SJCRH30 (cell line): Measurements from ENCODE around the gene NAGS. TPM values are rescaled to one million over a fixed set of nuclear protein-coding genes. Genes with fewer than 3 reads are reported as not detected.

Experiments used
- DNase-seq, 2 experiments: peaks; one replicate each; pipeline ENCODE4 v3.0.0-alpha.2; 2015 to 2020
- H3K27ac ChIP-seq: fragments of 250-450 bp; sonication (Bioruptor Pico); 2 replicates; pipeline ENCODE4 v1.5.1; 2020; ENCODE audit warnings: mild to moderate bottlenecking, moderate library complexity
- H3K27me3 ChIP-seq: fragments of 250-450 bp; sonication (Bioruptor Pico); 2 replicates; pipeline ENCODE4 v1.5.1; 2020; ENCODE audit warnings: mild to moderate bottlenecking, moderate library complexity
- H3K36me3 ChIP-seq: fragments of 250-450 bp; sonication (Bioruptor Pico); 2 replicates; pipeline ENCODE4 v1.5.1; 2020; ENCODE audit warnings: mild to moderate bottlenecking, moderate library complexity
- H3K4me1 ChIP-seq: fragments of 250-450 bp; sonication (Bioruptor Pico); 2 replicates; pipeline ENCODE4 v1.5.1; 2020; ENCODE audit warnings: mild to moderate bottlenecking, moderate library complexity
- H3K4me3 ChIP-seq: fragments of 250-450 bp; sonication (Bioruptor Pico); 2 replicates; pipeline ENCODE4 v1.5.1; 2020; ENCODE audit warnings: mild to moderate bottlenecking, moderate library complexity
- H3K9me3 ChIP-seq: fragments of 250-450 bp; sonication (Bioruptor Pico); replicated peaks from 2 replicates; pipeline ENCODE4 v1.5.1; 2020; ENCODE audit warnings: mild to moderate bottlenecking, moderate library complexity
- total RNA-seq: library from RNA; depleted of rRNA; stranded (reverse); fragments of >200 nt; shearing (Covaris generic); gene quantifications from 2 replicates; pipeline ENCODE4 v1.2.3, GENCODE V29; 2014

NAGS gene
- total RNA-seq, 1 experiment from 2014 or later = 2.4 TPM

DNA sequence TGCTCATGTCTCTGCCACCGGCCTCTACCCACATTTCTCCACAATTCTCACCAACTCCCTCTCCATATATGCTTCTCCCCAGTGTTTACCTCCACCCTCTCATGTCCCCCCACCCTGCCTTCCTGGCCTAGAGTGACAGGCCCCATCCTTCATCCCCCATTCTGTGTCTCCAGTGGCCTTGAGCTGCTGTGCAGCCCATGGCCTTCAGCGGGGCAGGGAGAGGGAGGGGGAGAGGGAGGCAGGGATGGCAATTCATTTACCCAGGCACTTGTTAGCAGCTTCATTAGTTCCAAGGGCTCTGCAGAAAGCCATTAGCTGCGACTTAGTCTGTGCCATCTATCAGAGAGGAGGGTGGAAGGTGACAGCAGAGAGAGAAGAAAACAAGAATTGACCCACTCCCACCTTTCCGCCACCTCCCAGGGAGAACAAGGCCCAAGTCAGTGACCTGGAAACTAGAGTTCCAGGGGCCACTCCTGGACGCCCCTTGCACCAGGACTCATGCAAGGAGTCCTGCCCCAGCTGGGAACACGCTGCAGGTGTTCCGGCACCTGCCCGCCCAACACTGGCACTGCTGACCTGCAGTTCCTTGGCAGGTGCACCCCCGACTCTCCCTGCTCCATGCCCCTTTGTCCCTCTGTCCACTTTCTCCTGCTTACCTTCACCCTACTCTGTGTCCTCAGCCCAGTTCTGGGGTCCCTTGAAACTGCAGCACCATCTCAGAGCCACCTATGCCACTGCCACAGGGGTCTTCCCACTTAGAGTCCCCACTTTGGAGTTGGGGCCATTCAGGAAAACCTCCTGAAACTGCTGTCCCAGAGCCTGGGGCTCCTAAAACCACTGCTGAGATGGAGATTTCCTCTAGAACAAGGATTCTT, 27.2 kb upstream of the NAGS start:
- Histone ChIP-seq H3K9me3 (no peaks in the 10 kb centered on the region), H3K4me3 (no peak overlapping the region), H3K4me1 (no peaks in the 10 kb centered on the region), H3K27ac (no peak overlapping the region), H3K27me3 (peaks cover 19% of the 10 kb centered on the region), H3K36me3 (no peaks in the 10 kb centered on the region)
- no peak for DNase-seq

GRCh38 chr17:43978078-43978477, 26.3 kb upstream of the NAGS start:
- H3K4me3 ChIP-seq = no peak overlapping the region
- no peaks in the 10 kb centered on the region for H3K36me3 ChIP-seq
- peaks cover 19% of the 10 kb centered on the region for H3K27me3 ChIP-seq
- H3K4me1 ChIP-seq = no peaks in the 10 kb centered on the region
- no peak for DNase-seq
- H3K27ac ChIP-seq = no peak overlapping the region
- no peaks in the 10 kb centered on the region for H3K9me3 ChIP-seq

- Histone ChIP-seq H3K9me3 (no peaks in the 10 kb centered on the region), H3K4me3 (no peak overlapping the region), H3K36me3 (no peaks in the 10 kb centered on the region), H3K4me1 (no peaks in the 10 kb centered on the region), H3K27ac (no peak overlapping the region), H3K27me3 (peaks cover 15% of the 10 kb centered on the region)
- no peak for DNase-seq
Measured at GRCh38 chr17:43979011-43979410, 25.4 kb upstream of the NAGS start.

DNA sequence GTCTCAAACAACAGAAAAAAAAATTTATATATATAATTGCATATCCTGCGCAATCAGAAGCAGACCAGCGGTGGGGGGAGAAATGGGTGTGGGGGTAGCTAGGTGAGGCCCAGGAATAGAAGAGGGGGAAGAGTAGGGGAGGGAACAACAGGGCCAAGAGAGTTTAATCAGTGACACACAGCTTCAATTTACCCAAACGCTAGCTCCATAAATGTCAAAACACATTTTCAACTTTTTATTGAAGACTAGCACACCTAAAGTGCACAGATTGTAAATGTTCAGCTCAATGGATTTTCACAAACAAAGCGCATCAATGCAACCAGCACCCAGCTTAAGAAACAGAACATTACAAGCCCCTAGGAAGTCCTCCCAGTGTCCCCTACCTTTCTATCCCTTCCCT, 24.8 kb upstream of the NAGS start:
- Histone ChIP-seq H3K27ac (no peak overlapping the region), H3K9me3 (no peaks in the 10 kb centered on the region), H3K27me3 (peaks cover 15% of the 10 kb centered on the region), H3K4me1 (no peaks in the 10 kb centered on the region), H3K4me3 (no peak overlapping the region), H3K36me3 (no peaks in the 10 kb centered on the region)
- no peak for DNase-seq

GRCh38 chr17:43982171-43982570, 22.3 kb upstream of the NAGS start:
- DNase-seq = no peak
- Histone ChIP-seq H3K27me3 (peaks cover 29% of the 10 kb centered on the region), H3K4me1 (no peaks in the 10 kb centered on the region), H3K27ac (no peak overlapping the region), H3K4me3 (no peak overlapping the region), H3K36me3 (no peaks in the 10 kb centered on the region), H3K9me3 (no peaks in the 10 kb centered on the region)

DNA sequence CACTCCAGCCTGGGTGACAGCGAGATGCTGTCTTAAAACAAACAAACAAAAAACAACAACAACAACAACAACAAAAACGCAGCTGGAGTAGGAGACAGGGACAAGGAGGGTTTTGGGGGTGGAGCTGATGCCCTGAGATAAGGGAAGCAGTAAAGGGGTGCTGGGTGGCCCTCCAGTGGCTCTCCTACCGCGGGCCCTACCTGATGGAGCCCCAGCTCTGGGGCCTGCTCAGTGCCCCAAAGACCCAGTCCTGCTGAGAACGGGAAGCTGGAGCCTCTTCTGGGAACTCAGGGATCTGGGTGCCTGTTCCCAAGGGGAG, 21.3 kb upstream of the NAGS start:
- Histone ChIP-seq H3K4me3 (no peak overlapping the region), H3K27me3 (peaks cover 29% of the 10 kb centered on the region), H3K4me1 (no peaks in the 10 kb centered on the region), H3K9me3 (no peaks in the 10 kb centered on the region), H3K27ac (no peak overlapping the region), H3K36me3 (no peaks in the 10 kb centered on the region)
- no peak for DNase-seq

DNA sequence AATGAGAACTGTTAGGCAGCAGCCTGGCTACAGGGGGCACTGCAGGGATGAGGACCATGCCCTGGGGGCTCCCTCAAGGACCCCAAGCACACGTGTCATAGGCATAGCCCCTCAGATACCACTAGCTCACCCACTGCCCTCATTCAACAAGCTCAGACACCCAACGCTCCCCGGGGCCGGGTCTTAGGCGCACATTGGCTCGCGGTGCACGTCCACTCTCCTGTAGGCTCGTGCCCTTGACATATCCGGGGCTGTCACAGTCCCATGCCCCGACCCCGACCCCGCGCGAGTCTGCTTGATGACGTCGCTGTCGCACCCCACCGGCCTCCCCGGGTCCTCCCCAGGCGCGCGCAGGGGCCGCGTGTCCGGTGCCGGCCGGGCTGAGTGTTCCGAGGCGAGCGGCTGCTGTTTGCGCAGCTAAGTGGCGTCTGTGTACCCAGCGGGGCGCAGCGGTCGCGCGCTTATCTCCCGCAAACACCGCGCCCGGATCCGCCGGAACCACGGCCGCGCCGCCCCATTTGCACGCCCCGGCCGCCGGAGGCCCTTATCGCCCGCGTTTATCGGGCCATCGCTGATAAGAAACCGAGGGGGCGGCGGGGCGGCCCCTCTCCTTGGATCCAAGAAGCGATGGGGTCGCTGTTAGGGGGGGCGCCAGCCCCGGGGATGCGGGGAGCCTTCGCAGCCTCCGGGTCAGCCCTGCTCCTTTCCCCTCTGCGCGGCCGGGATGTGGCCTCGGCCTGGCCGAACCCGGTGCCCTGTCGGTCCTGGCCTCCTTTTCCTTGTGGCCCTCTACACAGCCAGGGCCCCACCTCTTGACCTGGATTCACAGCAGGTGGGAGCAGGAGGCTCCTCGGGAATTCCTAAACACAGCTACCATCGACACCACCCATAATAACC, 20.7 kb upstream of the NAGS start:
- Histone ChIP-seq H3K27ac (no peak overlapping the region), H3K27me3 (peaks cover 29% of the 10 kb centered on the region), H3K9me3 (no peaks in the 10 kb centered on the region), H3K4me3 (no peak overlapping the region), H3K36me3 (no peaks in the 10 kb centered on the region), H3K4me1 (no peaks in the 10 kb centered on the region)
- DNase-seq = no peak

DNA sequence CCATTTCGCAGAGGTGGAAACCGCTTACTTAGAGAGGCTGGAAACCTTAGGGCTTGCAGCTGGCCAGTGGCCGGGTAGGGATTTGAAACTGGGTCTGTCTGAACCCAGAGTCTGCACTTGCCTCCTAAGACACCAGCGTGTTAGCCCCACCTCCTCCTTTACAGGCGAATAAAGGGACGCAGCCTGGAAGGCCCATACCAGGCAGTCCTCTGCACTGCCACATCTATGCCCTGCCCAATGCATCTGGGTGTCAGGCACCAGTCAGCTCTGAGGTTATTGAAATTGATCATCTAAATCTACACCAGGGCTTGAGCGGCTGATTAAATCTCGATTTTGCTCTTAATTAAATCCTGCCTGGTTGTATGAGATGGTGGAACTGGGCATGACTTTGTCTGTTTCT, 19.9 kb upstream of the NAGS start:
- Histone ChIP-seq H3K4me1 (no peaks in the 10 kb centered on the region), H3K4me3 (no peak overlapping the region), H3K36me3 (no peaks in the 10 kb centered on the region), H3K27ac (no peak overlapping the region), H3K27me3 (peaks cover 21% of the 10 kb centered on the region), H3K9me3 (no peaks in the 10 kb centered on the region)
- DNase-seq = no peak

DNA sequence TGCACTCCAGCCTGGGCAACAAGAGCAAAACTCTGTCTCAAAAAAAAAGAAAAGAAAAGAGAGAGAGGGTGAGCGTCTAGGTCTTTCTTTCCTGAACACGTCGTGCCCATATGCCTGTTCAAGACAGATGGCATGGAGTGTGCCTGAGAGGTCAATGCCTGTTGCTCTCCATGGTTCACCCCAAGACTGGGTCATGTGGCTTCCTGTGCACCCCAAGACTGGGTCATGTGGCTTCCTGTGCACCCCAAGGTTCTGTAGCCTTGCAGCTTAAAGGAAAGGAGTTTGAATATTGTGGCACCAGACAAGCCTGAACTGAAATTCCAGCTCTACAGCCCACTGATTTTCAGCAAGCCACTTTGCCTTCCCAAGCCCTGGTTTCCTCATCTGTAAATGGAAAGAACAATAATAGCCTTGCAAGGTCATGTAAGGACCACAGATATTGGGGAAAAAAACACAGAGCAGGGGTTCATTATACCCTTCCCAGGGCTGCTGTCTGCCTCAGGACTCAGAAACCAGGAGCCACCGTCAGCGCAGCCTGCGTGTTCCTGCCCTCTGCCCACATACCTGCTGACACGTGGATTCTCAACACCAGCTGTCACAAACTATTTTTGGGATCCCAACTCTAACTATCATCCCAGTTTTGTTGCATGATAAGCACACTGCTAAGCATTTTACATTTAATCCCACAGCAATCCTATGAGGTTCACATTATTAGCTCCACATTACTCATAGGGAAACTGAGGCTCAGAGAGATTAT, 18.0 kb upstream of the NAGS start:
- H3K27me3 ChIP-seq = peaks cover 14% of the 10 kb centered on the region; the same call in 1 of the 2 replicates
- no peak for DNase-seq

DNA sequence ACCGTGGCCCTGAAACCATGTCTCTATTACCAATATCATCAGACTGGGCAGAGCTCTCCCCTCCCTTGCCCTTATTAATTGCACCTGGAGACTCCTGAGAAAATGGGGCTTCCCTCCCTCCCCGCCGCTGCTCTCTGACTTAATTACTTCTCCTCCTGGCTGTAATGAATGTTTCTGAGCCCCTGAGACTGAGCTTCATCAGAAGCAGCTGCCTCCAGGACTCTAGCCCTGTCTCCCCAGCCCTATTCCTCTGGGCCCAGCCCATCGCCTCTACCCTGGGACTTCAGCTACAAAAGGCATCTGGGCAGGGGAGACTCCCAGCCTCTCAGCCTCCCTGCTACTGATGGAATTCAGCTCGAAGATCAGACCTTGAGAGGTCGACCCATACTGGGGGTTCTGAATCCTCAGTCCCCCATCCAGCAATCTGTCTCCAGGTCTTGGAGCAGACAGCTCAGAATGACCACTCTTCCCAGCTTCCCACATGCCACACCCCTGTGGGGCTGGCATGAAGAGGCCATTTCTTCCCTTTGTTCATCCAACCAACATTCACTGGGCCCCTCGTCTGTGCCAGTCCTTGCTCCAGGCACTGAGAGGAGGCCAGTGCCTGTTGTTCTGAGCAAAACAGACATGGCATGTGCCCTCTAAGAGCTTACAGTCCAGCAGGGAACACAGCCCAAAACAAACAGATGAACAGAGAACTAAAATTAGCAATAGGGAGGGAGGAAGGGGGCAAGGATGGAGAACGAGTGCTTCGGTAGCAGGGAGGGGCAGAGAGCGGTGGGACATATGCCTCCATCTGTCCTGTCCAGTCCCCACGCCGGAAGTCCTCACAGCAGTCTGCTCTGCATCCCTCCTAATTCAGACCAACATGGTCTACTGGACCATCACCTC, 17.0 kb upstream of the NAGS start:
- DNase-seq = no peak
- Histone ChIP-seq H3K27me3 (peaks cover 14% of the 10 kb centered on the region; the same call in 1 of the 2 replicates), H3K4me1 (no peaks in the 10 kb centered on the region), H3K9me3 (no peaks in the 10 kb centered on the region), H3K36me3 (no peaks in the 10 kb centered on the region), H3K27ac (no peak overlapping the region), H3K4me3 (no peak overlapping the region)

More for the DNA sequence above, 18.0 kb upstream of the NAGS start:
- Histone ChIP-seq H3K36me3 (no peaks in the 10 kb centered on the region), H3K4me1 (no peaks in the 10 kb centered on the region), H3K9me3 (no peaks in the 10 kb centered on the region), H3K4me3 (no peak overlapping the region), H3K27ac (no peak overlapping the region)

- peaks cover 14% of the 10 kb centered on the region; the same call in 1 of the 2 replicates for H3K27me3 ChIP-seq
- no peaks in the 10 kb centered on the region for H3K4me1 ChIP-seq
- no peak overlapping the region for H3K27ac ChIP-seq
- H3K9me3 ChIP-seq = no peaks in the 10 kb centered on the region
- H3K4me3 ChIP-seq = no peak overlapping the region
- DNase-seq = no peak
- H3K36me3 ChIP-seq = no peaks in the 10 kb centered on the region
Measured at GRCh38 chr17:43988301-43988700, 16.1 kb upstream of the NAGS start.

- Histone ChIP-seq H3K9me3 (no peaks in the 10 kb centered on the region), H3K4me3 (no peak overlapping the region), H3K27ac (no peak overlapping the region), H3K36me3 (no peaks in the 10 kb centered on the region), H3K4me1 (no peaks in the 10 kb centered on the region), H3K27me3 (peaks cover 16% of the 10 kb centered on the region)
- DNase-seq = no peak
Measured at GRCh38 chr17:43992641-43993040, 11.8 kb upstream of the NAGS start.

DNA sequence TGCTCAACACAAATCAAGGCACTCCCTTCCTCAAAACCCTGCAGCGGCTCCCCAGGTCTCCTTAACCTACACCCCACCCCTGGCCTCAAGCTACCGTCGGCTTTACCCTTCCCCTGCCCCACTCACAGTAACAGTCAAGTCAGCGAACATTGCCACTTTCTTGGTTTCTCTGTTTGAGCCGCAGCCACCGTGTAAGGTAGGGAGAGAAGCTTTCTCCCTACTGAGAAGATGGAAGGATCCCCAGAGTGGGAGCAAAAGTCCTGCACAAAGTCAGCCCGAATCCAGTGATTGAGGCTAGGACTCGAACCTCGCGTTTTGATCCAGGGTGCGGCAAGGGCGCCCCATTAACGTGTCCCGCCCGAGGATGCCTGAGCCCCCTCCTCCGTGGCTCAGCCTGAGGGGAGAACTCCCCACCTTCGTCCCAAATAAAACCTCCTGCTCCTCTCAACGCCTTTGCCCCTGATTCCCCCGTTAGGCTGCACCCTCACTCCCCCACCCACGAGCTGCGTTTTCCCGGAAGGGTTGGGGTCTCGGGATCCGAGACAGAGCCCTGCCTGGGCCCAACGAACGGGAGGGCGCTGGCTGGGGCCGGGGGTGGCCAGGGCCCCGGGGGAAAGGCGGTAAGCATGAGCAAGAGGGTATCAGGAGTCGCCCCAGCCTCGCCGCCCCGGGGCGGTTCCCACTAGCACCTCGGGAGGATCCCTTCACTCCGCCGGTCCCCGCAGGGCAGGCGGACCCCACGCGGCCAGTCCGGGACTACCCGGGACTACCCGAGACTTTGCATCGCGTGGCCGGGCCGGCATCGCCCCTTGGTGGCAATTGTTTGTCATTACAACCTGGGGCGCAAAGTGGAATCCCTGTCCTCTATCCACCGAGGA, 9.9 kb upstream of the NAGS start:
- Histone ChIP-seq H3K4me1 (no peaks in the 10 kb centered on the region), H3K4me3 (no peak overlapping the region), H3K9me3 (no peaks in the 10 kb centered on the region), H3K27ac (no peak overlapping the region), H3K27me3 (peaks cover 16% of the 10 kb centered on the region), H3K36me3 (no peaks in the 10 kb centered on the region)
- DNase-seq = peak; percentile 69 to 85
